GM19099 (cell line): ENCODE measurements around the gene PCAT6.

Experiments used
- POLR2A ChIP-seq: IDR thresholded peaks from 3 replicates; pipeline ENCODE4 v1.6.1; 2011; ENCODE audit warnings: low read depth; ENCODE audit not compliant: insufficient read length; ENCODE audit errors: extremely low read depth

PCAT6 gene

DNA sequence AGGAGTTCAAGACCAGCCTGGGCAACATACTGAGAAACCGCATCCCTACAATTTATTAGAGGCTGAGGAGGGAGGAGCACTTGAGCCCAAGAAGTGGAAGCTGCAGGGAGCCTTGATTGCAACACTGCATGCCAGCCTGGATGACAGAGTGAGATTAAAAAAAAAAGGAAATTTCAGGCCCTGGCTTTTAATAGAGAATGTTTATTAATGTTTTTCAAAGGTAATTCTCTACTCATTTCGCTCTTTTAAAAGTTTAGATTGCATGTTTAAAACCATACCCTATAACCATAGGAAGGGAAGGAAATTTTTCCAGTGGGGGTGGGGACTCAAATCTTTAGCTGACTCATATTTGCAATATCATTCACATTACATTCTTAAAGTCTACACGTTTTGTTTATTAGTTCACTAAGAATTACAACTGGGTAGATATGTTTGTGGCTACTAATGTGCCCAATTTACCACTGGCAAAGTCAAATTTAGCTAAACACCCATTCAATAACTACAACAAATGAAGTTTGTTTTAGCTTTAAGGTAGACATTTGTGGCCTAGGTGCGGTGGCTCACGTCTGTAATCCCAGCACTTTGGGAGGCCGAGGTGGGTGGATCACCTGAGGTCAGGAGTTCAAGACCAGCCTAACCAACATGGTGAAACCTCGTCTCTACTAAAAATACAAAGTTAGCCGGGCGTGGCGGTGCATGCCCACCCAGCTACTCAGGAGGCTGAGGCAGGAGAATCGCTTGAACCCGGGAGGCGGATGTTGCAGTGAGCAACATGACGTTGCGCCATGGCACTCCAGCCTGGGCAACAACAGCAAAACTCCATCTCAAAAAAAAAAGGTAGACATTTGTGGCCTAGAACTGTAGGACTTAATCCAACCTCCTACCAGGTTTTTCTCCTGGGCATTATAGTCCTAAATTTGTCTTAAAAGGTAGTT, 7.5 kb upstream of the PCAT6 start:
- TF ChIP-seq POLR2A: no peak

- TF ChIP-seq POLR2A: no peak
Measured at GRCh38 chr1:202804126-202804525, 6.6 kb upstream of the PCAT6 start.

GRCh38 chr1:202805886-202806844, 4.6 kb upstream of the PCAT6 start:
- no peak for TF ChIP-seq POLR2A

- TF ChIP-seq POLR2A: no peak
Measured at GRCh38 chr1:202806845-202807450, 3.8 kb upstream of the PCAT6 start.

GRCh38 chr1:202807451-202807925, 3.3 kb upstream of the PCAT6 start:
- TF ChIP-seq POLR2A: no peak

GRCh38 chr1:202807926-202808757, 2.6 kb upstream of the PCAT6 start, which contains the start of gene KDM5B:
KDM5B (minus strand) TSS chr1:202808421; CDS start chr1:202808305, 116 bp downstream.
- TF ChIP-seq POLR2A: peak; percentile 71

GRCh38 chr1:202809597-202810159, 1.1 kb upstream of the PCAT6 start:
- no peak for TF ChIP-seq POLR2A

- TF ChIP-seq POLR2A: no peak
Measured at GRCh38 chr1:202810193-202810614, 550 bp upstream of the PCAT6 start.

DNA sequence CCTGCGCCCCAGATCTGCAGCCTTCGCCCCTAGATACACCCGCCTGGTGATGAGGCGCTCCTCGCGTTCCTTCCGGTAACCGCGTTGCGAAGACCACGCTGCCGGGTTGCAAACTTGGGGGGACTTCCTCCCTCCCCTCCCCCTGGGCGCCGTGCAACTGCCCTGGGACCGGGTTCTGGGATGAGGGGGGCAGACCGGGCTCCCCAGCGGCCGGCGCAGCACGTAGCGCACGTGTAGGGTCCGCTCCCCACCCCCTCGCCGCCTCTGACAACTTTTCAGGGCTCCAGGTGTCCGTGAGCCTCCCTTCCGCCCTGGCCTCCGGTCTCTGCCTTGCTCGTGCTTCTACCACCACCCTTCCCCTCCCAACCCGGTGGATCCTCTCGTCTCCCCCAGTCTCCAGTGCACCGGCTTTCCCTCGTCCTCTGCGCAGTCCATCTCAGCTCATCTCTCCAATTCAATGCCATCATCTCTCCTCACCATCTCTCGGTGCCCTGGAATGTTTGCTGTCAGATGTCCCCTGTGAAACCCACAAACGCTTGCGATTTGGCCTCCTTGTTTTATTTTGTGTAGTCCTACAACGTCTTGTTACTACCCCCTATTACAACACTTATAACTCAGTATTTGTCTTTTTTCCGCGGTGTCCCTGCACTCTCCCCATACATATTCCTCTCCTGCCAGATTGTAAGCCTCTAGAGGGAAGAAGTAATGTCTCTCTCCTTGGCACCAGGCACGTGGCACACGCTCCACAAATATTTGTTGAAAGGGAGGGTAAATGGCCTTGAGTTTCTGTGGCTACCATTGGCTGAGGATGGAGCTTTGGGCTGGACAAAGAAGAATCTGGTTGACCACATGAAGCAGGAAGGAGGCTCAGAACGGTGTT, 782 bp downstream of the PCAT6 start:
- no peak for TF ChIP-seq POLR2A

DNA sequence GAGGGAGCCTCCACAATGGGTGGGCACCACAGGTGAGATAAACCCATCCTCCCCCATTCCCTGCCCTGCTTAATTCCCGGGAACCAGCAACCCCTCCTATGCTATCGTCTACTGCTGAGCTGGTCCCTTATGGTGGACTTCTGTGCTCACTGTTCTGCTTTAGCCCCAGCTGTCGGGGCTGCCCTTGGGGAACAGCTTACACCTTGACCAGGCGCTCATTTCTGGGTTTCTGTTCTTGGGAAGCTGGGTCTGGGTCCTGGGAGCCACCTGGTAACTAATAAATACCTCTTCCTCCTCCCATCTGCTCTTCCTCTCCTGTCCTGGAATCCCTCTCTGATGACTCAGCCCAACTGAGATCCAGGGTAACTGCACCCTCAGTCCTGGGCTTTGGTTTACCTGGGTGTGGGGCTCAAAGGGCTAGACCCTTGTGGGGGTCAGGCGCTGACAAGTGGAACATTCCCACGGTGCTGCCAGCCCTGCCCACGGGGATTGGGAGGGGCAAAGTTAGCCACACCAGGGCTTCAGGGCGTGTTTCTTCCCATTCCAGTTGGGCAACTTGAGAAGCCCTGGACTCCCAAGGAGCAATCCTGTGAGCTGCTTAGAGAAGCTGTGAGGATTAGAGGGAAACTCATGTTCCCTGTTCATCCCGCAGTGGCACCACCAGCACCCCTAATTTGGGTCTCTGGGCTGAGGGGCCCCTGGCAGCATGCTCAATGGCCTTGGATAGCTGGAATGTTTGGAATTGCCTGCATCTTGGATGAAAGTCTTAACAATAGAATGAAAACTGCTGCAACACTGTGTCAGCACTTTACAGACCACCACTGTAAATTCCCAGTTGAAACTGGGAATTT, 1.6 kb downstream of the PCAT6 start:
- TF ChIP-seq POLR2A: no peak

DNA sequence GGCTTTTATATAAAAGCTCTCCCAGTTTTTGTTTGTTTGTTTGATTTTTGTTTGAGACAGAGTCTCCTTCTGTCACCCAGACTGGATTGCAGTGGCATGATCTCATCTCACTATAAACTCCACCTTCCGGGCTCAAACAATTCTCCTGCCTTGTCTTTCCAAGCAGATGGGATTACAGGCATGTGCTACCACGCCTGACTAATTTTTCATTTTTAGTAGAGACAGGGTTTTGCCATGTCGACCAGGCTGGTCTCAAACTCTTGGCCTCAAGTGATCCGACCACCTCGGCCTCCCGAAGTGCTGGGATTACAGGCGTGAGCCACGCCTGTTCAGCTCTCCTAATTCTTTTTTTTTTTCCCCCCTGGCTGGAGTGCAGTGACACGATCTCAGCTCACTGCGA, 4.4 kb downstream of the PCAT6 start:
- no peak for TF ChIP-seq POLR2A

DNA sequence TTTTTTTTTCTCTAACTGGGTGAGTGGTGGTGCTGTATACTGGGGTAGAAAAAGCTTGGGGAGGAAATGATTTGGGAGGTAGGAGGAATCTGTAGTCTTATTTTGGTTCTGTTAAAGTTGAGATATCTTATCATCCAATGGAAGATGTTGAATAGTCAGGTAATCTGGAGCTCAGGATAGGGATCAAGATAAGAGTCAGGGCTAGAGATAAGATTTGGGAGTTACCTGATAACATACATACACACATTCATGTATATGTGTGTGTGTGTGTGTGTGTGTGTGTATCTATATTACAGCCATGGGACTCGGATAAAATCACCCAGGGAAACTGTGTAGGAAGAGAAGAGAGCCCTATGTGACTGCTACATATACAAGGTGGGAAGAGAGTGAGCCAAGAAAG, 8.1 kb downstream of the PCAT6 start:
- TF ChIP-seq POLR2A: no peak
